Measurements from ENCODE around the gene COL16A1. TPM values are rescaled to one million over a fixed set of nuclear protein-coding genes. Genes with fewer than 3 reads are reported as not detected.

The COL16A1 gene
- polyA plus RNA-seq, 3 donors, result 26.6 to 35.9 (median 30.8) TPM

DNA sequence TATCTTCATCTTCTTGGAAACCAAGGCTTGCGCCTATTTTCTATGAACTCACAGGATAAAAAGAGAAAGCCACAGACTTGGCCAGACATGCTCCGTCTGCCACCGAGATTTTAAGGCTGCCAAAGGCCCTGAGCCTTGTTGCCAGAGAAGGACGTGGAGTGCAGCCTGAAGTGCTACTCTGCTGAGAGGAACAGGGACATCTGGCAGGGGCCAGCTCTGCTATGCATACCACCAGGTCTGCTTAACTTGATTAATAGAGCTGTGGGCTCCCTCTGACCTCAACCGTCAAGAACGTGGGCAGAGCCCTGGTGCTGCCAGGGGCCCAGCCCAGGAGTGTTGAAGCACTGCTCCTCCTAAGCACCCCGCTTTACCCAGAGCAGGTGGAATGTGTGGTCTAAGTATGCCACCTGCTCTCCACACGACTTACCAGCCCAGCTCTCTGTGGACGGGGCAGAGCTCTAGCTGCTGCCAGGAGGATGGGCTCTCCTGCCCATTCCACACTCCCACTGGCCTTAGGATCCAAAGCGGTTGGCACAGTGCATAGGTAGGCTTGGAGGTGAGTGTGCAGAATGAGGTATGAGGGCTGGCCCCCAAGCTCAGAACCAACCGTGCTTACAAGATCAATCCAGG lies 75.8 kb downstream of the COL16A1 start:
- DNase-seq (ENCODE audit: low read depth in 3 of 3, low spot score in 2 of 3), result no peak

DNA sequence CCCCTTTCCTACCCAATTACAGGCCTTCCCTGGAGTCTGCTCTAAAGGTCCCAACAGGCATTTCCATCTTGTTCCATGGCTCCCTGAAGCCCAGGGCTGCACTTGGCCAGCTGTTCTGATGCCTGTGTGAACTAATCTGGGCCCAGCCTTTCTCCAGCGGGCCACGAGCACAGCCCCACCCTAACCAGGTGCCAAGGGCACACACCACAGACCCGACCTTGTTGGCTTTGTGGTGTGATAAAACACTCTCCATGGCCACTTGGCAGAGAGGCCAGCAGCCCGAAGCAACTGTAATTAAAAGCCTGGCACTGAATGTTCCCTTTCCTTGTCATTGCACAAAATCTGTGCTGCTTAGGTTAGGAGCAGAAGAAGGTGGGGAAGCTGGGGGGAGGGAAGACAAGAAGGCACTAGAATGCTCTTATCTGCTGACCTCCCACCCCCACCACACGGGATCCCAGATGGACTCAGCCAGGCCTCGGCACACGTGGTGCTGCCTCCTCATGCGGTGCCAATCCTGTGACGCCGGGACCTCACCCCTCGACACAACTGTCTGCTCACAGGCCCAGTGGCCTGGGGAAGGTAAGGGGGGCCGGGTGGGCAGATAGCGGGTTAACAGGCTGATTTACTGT lies 76.4 kb downstream of the COL16A1 start:
- DNase-seq (ENCODE audit: low read depth in 3 of 3, low spot score in 2 of 3), result no peak

DNA sequence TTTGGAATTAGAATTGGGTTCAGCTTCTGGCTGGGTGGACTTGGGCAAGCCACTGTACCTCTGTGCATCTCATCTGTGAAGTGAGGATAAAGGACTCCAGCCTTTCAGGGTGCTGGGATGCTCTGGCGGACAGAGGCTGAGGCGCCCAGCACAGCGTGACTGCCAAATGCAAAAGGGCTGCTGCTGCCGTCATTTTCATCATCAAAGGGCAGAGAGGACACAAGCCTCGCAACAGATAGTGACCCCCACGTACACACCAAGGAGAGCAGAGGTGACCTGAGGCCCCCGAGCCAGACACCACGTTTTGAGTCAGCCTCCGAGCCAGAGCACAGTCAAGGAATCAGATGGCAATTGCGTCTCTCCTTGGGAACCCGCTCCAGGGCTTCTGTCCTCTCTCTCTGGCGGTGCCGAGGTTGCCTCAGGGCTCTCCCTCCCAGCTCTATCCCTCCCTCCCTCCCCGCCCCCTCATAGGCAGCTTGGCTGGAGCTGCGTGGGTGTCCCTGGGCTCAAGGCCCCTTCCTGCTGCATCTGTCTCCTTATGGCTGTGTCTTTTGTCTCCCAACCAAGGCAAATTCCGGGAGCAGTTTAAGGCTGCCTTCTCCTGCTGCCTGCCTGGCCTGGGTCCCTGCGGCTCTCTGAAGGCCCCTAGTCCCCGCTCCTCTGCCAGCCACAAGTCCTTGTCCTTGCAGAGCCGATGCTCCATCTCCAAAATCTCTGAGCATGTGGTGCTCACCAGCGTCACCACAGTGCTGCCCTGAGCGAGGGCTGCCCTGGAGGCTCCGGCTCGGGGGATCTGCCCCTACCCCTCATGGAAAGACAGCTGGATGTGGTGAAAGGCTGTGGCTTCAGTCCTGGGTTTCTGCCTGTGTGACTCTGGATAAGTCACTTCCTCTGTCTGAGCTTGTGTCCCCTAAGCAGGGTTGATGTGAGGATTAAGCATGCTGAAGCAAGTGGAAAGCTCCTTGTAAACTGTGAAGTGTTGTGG lies 77.3 kb downstream of the COL16A1 start:
- no peak for DNase-seq (ENCODE audit: low read depth in 3 of 3, low spot score in 2 of 3)

DNA sequence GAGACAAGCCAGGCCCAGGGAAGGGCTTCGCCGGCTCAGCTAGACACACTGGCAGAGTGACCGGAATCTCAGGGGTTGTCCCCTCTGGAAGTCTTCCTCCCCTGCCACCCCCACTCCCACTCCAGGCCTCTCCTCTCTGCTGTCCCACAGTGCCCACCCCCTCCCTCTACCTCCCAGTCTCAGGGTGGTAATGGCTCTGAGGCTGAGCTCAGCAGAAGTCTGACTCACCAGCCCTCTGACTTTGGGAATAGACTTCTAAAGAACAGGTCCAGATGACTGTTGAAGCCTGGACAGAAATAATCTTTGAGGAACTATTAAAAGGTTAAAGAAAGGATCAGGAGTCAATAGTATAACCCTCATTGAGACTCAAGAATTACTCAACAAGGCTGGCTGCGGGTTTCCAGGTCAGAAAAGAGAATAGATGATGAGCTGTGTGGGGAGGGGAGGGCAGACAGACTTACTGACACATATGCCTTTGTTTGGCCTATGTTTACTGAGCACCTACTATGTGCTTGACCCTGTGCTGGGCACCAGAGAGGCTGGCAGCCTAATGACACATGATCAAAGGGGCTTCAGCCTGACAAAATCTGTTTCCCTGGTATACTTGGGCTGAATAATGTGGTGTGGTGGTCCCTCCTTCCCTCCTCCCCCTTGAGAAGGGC lies 78.1 kb downstream of the COL16A1 start:
- no peak for DNase-seq (ENCODE audit: low read depth in 3 of 3, low spot score in 2 of 3)

DNA sequence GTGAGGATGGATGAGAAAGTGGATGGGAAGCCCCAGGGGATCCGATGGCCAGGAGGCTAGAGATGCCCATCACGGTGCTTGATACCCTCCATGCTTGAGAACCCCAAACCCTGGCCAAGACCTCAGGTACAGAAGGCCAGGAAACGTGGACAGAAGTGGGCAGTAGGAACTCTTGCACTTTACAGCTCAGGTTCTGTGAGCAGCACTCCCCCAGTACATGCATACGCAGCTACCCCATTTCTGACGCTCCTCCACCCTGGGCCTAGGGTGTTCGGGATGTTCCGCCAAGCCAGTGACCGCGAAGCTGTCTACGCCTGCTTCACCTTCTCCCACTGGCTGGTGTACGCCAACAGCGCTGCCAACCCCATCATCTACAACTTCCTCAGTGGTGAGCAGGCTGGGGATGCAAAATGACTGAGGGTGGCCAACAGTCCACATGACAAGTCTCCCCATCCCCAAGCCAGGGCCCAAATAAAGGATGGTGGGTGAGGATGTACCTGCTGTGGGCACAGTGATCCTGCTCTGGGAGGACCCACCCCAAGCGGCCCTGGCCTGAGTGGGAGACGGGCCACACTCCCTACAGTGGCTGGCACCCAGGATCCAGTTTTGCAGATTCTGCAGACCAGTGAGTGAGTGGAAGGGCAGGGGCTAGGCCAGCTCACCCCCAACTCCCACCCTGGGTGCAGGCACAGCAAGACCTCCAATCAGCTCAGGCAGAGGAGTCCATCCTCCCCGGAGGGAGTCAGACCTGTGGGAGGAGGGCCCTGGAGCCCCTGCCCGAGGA lies 78.9 kb downstream of the COL16A1 start:
- no peak for DNase-seq (ENCODE audit: low read depth in 3 of 3, low spot score in 2 of 3)

DNA sequence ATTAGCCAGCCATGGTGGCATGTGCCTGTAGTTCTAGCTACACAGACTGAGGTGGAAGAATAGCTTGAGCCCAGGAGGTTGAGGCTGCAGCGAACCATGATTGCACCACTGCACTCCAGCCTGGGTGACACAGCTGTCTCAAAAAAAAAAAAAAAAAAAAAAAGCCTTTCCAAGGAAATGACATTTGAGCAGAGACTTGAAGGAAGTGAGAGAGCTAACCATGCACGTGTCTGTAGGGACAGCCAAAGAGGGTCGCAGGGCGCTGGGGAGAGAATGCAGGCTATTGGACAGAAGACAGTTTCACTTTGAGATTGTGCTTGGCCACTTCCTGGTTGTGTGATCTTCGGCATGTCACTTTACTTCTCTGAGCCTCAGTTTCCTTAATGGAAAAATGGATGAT lies 79.5 kb downstream of the COL16A1 start:
- DNase-seq (ENCODE audit: low read depth in 3 of 3, low spot score in 2 of 3), result no peak

DNA sequence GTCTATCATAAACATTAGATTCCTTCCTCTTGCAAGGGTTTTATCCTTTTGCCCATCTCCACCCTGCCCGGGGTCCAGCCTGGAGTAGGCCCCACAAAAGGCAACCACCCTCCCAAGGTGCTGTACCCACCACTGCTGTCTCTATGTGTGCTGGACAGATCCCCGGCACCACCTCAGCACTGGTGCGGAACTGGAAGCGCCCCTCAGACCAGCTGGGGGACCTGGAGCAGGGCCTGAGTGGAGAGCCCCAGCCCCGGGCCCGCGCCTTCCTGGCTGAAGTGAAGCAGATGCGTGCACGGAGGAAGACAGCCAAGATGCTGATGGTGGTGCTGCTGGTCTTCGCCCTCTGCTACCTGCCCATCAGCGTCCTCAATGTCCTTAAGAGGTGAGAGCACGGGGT lies 80.5 kb downstream of the COL16A1 start:
- DNase-seq (ENCODE audit: low read depth in 3 of 3, low spot score in 2 of 3), result no peak

DNA sequence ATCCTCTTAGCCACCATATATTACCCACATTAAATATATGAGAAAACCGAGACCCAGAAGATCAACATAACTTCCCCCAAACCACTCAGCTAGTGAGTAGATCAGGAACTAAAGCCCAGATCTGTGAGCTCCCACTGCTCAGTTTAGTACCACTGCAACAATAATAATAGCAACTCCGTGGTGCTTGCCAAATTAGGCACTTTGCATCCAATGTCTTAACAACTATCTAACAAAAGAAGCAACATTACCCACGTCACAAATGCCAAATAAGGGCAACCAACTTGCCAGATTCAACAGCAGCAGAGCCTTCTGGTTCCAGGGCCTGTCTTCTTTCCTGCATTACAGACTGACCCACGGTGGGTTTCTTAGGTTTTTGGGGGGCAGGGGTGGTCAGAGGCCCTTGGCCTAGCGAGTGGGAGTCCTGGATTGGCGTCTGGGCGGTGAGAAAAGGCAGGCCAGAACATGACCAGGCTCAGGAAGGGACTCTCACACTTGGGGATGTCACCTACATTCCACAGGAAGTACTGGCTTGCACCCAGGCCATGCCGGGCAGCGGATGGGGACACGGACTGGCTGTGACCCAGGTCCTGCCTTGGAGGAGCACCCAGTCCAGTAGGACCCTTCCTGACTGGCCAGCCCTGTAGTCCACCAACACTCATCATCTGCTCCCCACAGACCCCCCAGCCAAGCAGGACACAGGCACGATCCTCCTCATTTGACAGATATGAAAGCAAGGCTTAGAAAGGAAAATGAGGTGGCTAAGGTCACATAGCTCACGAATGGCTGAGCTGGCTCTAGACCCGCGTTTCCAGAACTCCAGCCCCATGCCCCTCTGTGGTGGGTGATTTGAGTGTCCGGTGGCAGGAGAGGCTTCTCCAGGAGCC lies 81.7 kb downstream of the COL16A1 start:
- no peak for DNase-seq (ENCODE audit: low read depth in 3 of 3, low spot score in 2 of 3)

DNA sequence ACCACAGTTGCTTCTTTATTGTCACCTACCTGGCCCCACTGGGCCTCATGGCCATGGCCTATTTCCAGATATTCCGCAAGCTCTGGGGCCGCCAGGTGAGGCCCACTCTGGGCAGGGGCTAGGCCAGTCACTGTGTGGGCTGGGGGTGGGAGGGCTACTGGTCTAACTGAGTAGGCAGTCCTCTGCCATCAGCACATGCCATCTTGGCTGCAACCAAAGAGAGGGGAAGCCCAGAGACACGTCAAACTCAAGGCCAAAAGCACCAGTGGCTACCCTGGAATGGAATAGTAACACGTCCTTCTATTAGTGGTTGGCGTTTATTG lies 82.4 kb downstream of the COL16A1 start:
- no peak for DNase-seq (ENCODE audit: low read depth in 3 of 3, low spot score in 2 of 3)

DNA sequence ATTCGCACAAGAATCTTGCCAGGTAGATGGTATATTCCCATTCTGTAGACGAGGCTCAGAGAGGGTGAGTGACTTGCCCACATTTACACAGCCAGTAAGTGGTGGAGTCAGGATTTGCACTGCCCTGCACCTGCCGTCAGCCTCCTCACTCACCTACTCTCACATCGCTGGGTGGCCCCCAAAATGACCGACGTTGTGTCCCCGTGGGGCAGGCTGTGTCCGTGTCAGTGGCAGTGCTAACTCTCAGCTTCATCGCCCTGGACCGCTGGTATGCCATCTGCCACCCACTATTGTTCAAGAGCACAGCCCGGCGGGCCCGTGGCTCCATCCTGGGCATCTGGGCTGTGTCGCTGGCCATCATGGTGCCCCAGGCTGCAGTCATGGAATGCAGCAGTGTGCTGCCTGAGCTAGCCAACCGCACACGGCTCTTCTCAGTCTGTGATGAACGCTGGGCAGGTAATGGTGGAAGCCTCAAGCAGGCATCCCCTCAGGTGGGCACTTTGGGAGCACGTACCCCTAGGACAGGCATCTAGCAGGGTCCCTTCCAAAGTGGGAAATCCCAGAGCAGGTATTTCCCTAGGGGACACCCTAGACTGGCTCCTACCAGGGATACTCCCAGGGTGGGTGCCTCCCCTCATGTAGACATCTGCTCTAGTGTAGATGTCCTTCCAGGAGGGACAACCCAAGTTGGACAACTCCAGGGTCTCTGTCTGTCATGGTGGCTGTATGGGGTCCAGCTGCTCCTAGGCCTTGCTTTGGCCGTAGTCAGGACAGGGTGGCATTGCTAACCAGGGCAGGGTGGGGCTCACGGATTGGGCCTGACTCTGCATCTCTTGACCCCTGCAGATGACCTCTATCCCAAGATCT lies 83.0 kb downstream of the COL16A1 start:
- DNase-seq (ENCODE audit: low read depth in 3 of 3, low spot score in 2 of 3), result no peak

DNA sequence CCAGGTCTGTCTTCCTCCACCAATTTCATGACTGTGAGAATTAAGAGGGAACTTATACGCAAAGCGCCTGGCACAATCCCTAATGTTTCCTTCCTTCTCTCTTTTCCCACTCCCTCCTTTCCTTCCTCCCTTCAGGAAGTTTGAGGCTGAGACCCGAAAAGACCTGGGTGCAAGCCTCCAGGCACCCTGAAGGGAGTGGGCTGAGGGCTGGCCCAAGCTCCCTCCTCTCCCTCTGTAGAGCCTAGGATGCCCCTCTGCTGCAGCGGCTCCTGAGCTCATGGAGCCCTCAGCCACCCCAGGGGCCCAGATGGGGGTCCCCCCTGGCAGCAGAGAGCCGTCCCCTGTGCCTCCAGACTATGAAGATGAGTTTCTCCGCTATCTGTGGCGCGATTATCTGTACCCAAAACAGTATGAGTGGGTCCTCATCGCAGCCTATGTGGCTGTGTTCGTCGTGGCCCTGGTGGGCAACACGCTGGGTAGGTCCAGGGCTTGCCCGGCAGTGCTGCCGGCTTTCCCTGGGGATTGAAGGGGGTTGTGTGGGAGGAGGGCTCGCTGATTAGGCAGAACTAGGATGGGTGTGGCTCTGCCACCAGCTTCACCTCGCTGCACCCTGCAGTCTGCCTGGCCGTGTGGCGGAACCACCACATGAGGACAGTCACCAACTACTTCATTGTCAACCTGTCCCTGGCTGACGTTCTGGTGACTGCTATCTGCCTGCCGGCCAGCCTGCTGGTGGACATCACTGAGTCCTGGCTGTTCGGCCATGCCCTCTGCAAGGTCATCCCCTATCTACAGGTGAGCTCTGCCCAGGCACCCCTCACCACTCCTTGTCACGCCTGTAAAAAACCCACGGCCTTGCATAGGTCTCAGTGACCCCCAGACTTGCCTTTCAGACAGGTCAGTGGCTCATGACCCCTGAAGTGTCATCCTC lies 84.6 kb downstream of the COL16A1 start:
- DNase-seq (ENCODE audit: low read depth in 3 of 3, low spot score in 2 of 3), result no peak

DNA sequence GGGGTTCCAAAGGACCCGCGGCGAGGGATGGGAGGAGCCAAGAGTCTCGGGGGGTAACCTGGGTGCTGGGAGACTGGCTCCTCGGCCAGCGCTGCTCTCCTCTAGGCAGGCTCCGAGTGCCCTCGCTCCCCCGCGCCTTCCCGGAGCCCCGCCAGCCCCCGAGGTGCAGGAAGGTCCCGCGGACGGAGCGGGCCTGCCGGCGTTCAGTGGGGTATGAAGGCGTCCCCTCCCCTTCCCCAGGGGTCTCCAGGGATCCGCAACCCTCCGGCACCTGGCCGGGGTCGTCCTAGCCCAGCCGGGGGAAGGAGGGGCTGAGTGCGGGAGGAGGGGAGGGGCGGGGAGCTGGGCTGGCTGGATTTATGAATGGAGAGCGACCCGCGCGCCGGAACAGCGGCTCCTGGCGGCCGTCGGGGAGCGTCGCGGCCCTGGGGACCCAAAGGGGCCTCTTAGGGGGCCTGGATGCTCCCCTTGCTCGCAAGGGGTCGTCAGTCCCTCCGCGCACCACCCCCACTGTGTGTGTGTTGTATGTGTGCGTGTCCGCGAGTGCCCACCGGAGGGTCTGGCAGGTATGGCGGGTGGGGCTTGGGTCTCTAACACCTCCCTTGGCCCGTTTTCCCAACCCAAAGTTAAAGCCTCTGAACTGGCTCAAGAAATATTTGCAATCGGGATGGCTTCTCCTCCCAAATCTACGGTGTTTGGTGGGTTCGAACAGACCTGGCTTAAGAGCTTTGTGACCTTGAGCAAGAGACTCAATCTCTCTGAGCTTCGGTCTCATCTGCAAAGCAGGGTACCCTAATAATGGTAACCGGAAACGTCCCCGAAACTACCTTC lies 85.7 kb downstream of the COL16A1 start:
- peak in 2 of 3 donors; percentile 44 to 47 for DNase-seq (ENCODE audit: low read depth in 3 of 3, low spot score in 2 of 3)

DNA sequence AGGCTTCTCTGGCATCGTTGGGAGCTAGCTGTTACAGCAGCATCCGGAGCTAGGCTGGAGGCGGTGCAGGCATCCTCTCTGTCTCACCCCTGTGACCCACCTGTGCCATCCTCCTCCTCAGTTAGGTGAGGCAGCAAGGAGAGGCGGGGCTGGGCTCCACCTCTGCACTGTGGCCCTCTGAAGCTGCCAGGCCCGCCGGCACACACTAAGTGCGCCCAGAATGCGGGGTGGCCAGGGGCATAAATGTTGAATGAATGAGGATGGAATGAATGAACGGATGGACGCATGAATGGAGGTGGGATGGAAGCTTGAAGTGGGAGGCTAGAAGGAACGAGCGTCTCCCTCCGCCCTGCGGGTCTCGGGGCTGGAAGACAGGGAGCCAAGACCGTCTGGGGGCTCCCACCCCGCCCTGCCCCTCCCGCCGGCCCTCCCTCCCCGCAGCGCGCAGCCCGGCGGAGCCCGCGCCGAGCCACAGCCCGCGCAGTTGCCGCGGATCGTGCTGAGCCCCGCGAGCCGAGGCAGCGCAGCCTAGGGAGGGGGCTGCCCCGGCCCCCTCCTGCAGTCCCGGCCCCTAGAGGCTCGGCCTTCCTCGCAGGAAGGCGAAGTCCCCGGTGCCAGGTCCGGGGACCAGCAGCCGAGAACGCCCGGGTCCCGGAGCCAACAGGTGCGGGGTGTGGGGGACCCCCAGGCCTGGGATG lies 86.5 kb downstream of the COL16A1 start, which contains the start of gene HCRTR1:
HCRTR1 (plus strand) TSS at position 472 of the 698 bp plus-strand sequence. CDS start 1,504 bp downstream, outside the sequence.
- DNase-seq (ENCODE audit: low read depth in 3 of 3, low spot score in 2 of 3), result no peak

DNA sequence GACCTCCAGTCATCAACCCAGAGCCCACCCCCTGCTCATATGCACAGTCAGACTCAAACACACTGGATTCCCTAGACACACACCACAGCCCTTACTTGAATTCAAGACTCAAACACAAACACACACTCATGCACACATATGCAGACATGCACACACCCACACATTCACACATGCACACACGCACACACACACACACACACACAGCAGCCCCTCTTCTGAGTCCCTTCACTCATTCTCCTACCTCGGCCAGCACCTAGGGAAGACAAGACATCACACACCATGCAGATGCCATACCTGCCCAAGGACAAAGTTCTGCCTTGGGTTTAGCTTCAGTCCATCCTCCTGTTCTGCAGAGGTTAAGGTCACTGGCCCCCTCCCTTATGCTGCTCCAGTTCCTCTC lies 87.9 kb downstream of the COL16A1 start:
- DNase-seq (ENCODE audit: low read depth in 3 of 3, low spot score in 2 of 3), result no peak

DNA sequence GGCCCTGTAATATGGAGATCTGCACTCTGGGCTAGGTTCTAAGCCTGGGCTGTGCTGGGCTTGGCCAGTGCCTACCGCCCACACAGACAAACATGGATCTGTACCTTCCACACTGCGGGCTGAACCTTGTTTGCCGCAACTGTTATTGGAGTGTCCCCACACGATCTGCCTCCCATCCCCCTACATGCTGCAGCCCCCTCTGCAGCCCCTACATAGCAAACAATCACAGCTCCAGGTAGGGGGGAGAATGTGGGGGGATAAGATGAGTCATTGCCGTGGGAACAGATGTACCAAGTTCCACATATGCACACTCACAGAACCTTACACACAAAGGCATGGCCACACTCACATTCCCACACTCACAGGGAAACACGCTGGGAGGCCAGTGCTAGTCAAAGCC lies 88.4 kb downstream of the COL16A1 start:
- DNase-seq (ENCODE audit: low read depth in 3 of 3, low spot score in 2 of 3), result no peak

Data from right renal cortex interstitium (tissue), 3 donors.